HG03095 (cell line): ENCODE data around the gene ZBTB20.

Source experiments
- ATAC-seq: cut with Tn5 transposase; IDR thresholded peaks from one replicate; pipeline ENCODE4 v1.9.1; 2021; ENCODE audit warnings: moderate library complexity; ENCODE audit not compliant: unreplicated experiment

ZBTB20 gene

GRCh38 chr3:114504941-114505628, 642.0 kb downstream of the ZBTB20 start:
- no peak for ATAC-seq

GRCh38 chr3:114502204-114502603, 644.9 kb downstream of the ZBTB20 start:
- ATAC-seq = no peak

GRCh38 chr3:114499976-114500375, 647.1 kb downstream of the ZBTB20 start:
- ATAC-seq = no peak

- ATAC-seq = no peak
Observed at GRCh38 chr3:114498539-114499370, 648.3 kb downstream of the ZBTB20 start.

GRCh38 chr3:114496874-114497273, 650.2 kb downstream of the ZBTB20 start:
- no peak for ATAC-seq

GRCh38 chr3:114496466-114496865, 650.6 kb downstream of the ZBTB20 start:
- no peak for ATAC-seq

- ATAC-seq = no peak
Observed at GRCh38 chr3:114496021-114496434, 651.1 kb downstream of the ZBTB20 start.

GRCh38 chr3:114494498-114494897, 652.6 kb downstream of the ZBTB20 start:
- ATAC-seq = no peak

GRCh38 chr3:114490829-114491228, 656.3 kb downstream of the ZBTB20 start:
- ATAC-seq = no peak

- no peak for ATAC-seq
Observed at GRCh38 chr3:114487502-114487901, 659.6 kb downstream of the ZBTB20 start.

- ATAC-seq = no peak
Observed at GRCh38 chr3:114484919-114485318, 662.2 kb downstream of the ZBTB20 start.

GRCh38 chr3:114481113-114481512, 666.0 kb downstream of the ZBTB20 start:
- no peak for ATAC-seq

- no peak for ATAC-seq
Observed at GRCh38 chr3:114480442-114480841, 666.6 kb downstream of the ZBTB20 start.

GRCh38 chr3:114478801-114479200, 668.3 kb downstream of the ZBTB20 start:
- ATAC-seq = no peak

- no peak for ATAC-seq
Observed at GRCh38 chr3:114476511-114476910, 670.6 kb downstream of the ZBTB20 start.

- ATAC-seq = no peak
Observed at GRCh38 chr3:114471478-114471877, 675.6 kb downstream of the ZBTB20 start.

- no peak for ATAC-seq
Observed at GRCh38 chr3:114469070-114469469, 678.0 kb downstream of the ZBTB20 start.

- ATAC-seq = no peak
Observed at GRCh38 chr3:114466816-114467215, 680.3 kb downstream of the ZBTB20 start.

GRCh38 chr3:114466251-114466650, 680.8 kb downstream of the ZBTB20 start:
- ATAC-seq = no peak

GRCh38 chr3:114464548-114464947, 682.5 kb downstream of the ZBTB20 start:
- ATAC-seq = peak; percentile 91

- ATAC-seq = no peak
Observed at GRCh38 chr3:114462750-114463149, 684.3 kb downstream of the ZBTB20 start.

GRCh38 chr3:114460459-114460858, 686.6 kb downstream of the ZBTB20 start:
- peak; percentile 35 for ATAC-seq
